ENCODE data around the gene ALX3.

GRCh38 chr1:110065841-110066240, 4.6 kb downstream of the ALX3 start:
- no peak for TF ChIP-seq CTCF (IDR thresholded peaks at IDR 0.05)
- TF ChIP-seq POLR2AphosphoS5 (IDR thresholded peaks at IDR 0.05), result no peak
